ENCODE measurements around the gene FOXL2. TPM values are rescaled to one million over a fixed set of nuclear protein-coding genes. Genes with fewer than 3 reads are reported as not detected.
A peak's percentile ranks its signal among the peaks of the same experiment; 100 is the strongest.

The FOXL2 gene
- total and polyA plus RNA-seq, 2 of the 13 experiments (the other 11 are each of a cell fraction or from before 2014, with no cell fraction given), result not detected

DNA sequence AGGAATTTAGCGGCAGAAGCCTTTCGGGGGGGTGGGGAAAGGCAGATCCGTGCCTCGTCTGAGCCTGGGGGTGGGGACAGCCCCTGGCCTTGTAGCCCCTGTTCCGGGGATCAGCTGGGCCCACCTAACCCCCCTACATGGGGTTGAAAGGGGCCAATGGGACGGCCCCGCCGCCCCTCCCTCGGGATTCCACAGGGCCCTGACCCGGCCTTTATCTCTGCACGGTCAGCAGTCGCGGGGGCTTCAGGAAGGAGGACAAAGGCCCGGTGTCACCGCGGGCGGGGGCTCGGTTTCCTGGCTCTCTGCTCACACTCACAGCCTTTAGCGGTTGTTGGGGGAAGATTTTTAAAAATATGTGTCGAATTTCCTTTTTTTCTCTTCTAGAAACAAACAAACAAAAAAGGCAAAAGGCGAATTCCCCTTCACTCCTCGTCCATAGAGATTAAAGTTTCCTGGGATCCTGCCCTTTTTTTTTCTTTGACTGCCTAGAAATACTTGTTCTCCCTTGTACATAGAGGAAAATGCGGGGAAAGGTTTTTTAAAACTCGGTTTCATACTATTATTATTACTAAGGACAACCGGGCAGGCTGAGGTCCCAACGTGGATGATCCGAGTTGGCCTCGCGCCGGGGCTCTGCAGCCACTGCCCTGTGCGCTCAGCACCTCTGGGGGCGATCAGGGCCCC is 7.9 kb downstream of the FOXL2 start:
- TF ChIP-seq CBX2 (IDR thresholded peaks at IDR 0.05; ENCODE audit: low read depth, low read length) (peak; percentile 43; the same call in 1 of the 2 replicates), CBX2 (CRISPR knock-in tag; IDR thresholded peaks at IDR 0.05; ENCODE audit: low read depth) (no peak), ZNF75D (CRISPR knock-in tag; IDR thresholded peaks at IDR 0.05; ENCODE audit: borderline replicate concordance) (no peak), PRMT3 (CRISPR knock-in tag; IDR thresholded peaks at IDR 0.05; ENCODE audit: borderline replicate concordance, low read depth) (no peak), GABPB1 (CRISPR knock-in tag; IDR thresholded peaks at IDR 0.05) (peak; percentile 55; the same call in 1 of the 2 replicates), EZH2 (conservative IDR thresholded peaks at IDR 0.05; ENCODE audit: low read depth, low read length) (peak; percentile 62; the same call in 1 of the 2 replicates), ZNF720 (CRISPR knock-in tag; IDR thresholded peaks at IDR 0.05) (no peak), NRL (CRISPR knock-in tag; IDR thresholded peaks at IDR 0.05; ENCODE audit: borderline replicate concordance) (no peak), MAF1 (CRISPR knock-in tag; IDR thresholded peaks at IDR 0.05; ENCODE audit: borderline replicate concordance) (no peak)
- TF ChIP-seq, protein P1, sequence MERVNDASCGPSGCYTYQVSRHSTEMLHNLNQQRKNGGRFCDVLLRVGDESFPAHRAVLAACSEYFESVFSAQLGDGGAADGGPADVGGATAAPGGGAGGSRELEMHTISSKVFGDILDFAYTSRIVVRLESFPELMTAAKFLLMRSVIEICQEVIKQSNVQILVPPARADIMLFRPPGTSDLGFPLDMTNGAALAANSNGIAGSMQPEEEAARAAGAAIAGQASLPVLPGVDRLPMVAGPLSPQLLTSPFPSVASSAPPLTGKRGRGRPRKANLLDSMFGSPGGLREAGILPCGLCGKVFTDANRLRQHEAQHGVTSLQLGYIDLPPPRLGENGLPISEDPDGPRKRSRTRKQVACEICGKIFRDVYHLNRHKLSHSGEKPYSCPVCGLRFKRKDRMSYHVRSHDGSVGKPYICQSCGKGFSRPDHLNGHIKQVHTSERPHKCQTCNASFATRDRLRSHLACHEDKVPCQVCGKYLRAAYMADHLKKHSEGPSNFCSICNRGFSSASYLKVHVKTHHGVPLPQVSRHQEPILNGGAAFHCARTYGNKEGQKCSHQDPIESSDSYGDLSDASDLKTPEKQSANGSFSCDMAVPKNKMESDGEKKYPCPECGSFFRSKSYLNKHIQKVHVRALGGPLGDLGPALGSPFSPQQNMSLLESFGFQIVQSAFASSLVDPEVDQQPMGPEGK (CRISPR knock-in tag; IDR thresholded peaks at IDR 0.05), result 0 out of 2 replicates have a peak, but pooled peaks have one; percentile 10
- FAIRE-seq (no peak), DNase-seq (ENCODE audit: low spot score) (no peak), ATAC-seq (no peak)
- in situ Hi-C loops (cut with HindIII; ENCODE audit: extremely low pct_ligation_motif_present, low pct_unique_long_range_greater_than_20kb), result loop anchor here (5.0 kb wide), 3 partner anchors 38 to 388 kb away; no protein-coding TSS in a partner anchor
- Histone ChIP-seq H3K36me3 (replicated peaks in 1 of 2; ENCODE audit: control insufficient read depth in 1 of 2, insufficient read depth in 2 of 2, low read length in 2 of 2) (no peaks in the 10 kb centered on the region), H3K27me3 (ENCODE audit: control insufficient read depth in 1 of 2, insufficient read depth in 2 of 2, low read length in 2 of 2) (peaks cover 21 to 83% of the 10 kb centered on the region in 2 experiments), H3K9ac (ENCODE audit: insufficient read depth, low read depth, low read length) (no peak overlapping the region), H2AFZ (ENCODE audit: low read length) (no peak overlapping the region), H3K9me3 (ENCODE audit: low read length) (no peaks in the 10 kb centered on the region), H3K4me3 (replicated peaks in 1 of 3; ENCODE audit: insufficient read depth in 1 of 3, low read depth in 2 of 3, low read length in 3 of 3) (no peak overlapping the region; a peak in 1 of 6 replicates), H3K4me2 (ENCODE audit: low read depth, low read length) (peak overlapping the region; percentile 23), H4K20me1 (ENCODE audit: insufficient read depth, low read length) (no peaks in the 10 kb centered on the region), H3K4me1 (ENCODE audit: insufficient read depth, low read length) (peaks cover 37% of the 10 kb centered on the region), H3K79me2 (ENCODE audit: insufficient read depth, low read length) (no peaks in the 10 kb centered on the region), H3K27ac (ENCODE audit: extremely low read length, insufficient read depth, low read length) (no peak overlapping the region)
- BruUV-seq (replicated peaks), result no TSS peak
- 13% methylated on average over 29 of the region's 32 CpGs for WGBS (ENCODE audit: low lambda C conversion rate)
- CTCF ChIA-PET (ENCODE audit: low intra/inter-chr PET ratio, low total read pairs), result no interaction called here
- intact Hi-C loops (cut with micrococcal nuclease; ENCODE audit: unreplicated experiment), result loop anchor here (5.0 kb wide), 1 partner anchor 1303 kb away; no protein-coding TSS in a partner anchor
- POLR2A ChIA-PET, result no interaction called here
